Measurements from ENCODE around the gene IL34. TPM values are rescaled to one million over a fixed set of nuclear protein-coding genes. Genes with fewer than 3 reads are reported as not detected.
A peak's percentile ranks its signal among the peaks of the same experiment; 100 is the strongest.

The IL34 gene
- total and polyA plus RNA-seq, 5 donors from 2014 or later, result not detected

- no peak overlapping the region for H3K4me3 ChIP-seq (ENCODE audit: low read depth, low read length)
- Mint-ChIP-seq H3K27ac (peak overlapping the region in 1 of 3 donors; percentile 85), H3K4me1 (peaks cover 0 to 32% (median 2%) of the 10 kb centered on the region in 4 donors), H3K36me3 (peaks cover 11% of the 10 kb centered on the region), H3K27me3 (no peaks in the 10 kb centered on the region), H3K4me3 (no peak overlapping the region), H3K9me3 (no peaks in the 10 kb centered on the region)
- H3K36me3 ChIP-seq (ENCODE audit: control insufficient read depth, insufficient read depth, low read length), result peaks cover 8% of the 10 kb centered on the region
- no peaks in the 10 kb centered on the region for H3K4me1 ChIP-seq (ENCODE audit: control insufficient read depth, insufficient read depth, low read length, poor library complexity, severe bottlenecking)
- H3K9me3 ChIP-seq (ENCODE audit: control insufficient read depth in 2 of 2, low read length in 2 of 2), result no peaks in the 10 kb centered on the region
- H3K27me3 ChIP-seq (ENCODE audit: control insufficient read depth, insufficient read depth, low read length), result no peaks in the 10 kb centered on the region
- no peak overlapping the region for H3K27ac ChIP-seq (ENCODE audit: insufficient read depth, low read length, poor library complexity, severe bottlenecking)
- ATAC-seq (ENCODE audit: low read depth in 2 of 2) (no peak), DNase-seq (no peak)
These were observed 53.3 kb downstream of the IL34 start for GRCh38 chr16:70699696-70700095.

- Mint-ChIP-seq H3K4me1 (peaks cover 0 to 31% (median 2%) of the 10 kb centered on the region in 4 donors), H3K36me3 (peaks cover 11% of the 10 kb centered on the region), H3K4me3 (no peak overlapping the region), H3K9me3 (no peaks in the 10 kb centered on the region), H3K27me3 (no peaks in the 10 kb centered on the region), H3K27ac (no peak overlapping the region)
- Histone ChIP-seq H3K4me1 (ENCODE audit: control insufficient read depth, insufficient read depth, low read length, poor library complexity, severe bottlenecking) (no peaks in the 10 kb centered on the region), H3K9me3 (ENCODE audit: control insufficient read depth in 2 of 2, low read length in 2 of 2) (no peaks in the 10 kb centered on the region), H3K36me3 (ENCODE audit: control insufficient read depth, insufficient read depth, low read length) (peaks cover 8% of the 10 kb centered on the region), H3K27ac (ENCODE audit: insufficient read depth, low read length, poor library complexity, severe bottlenecking) (no peak overlapping the region), H3K27me3 (ENCODE audit: control insufficient read depth, insufficient read depth, low read length) (no peaks in the 10 kb centered on the region), H3K4me3 (ENCODE audit: low read depth, low read length) (no peak overlapping the region)
- ATAC-seq (ENCODE audit: low read depth in 2 of 2) (no peak), DNase-seq (no peak)
These were observed 54.0 kb downstream of the IL34 start for GRCh38 chr16:70700101-70701020.

GRCh38 chr16:70701036-70701435, 54.7 kb downstream of the IL34 start:
- Histone ChIP-seq H3K27me3 (ENCODE audit: control insufficient read depth, insufficient read depth, low read length) (no peaks in the 10 kb centered on the region), H3K27ac (ENCODE audit: insufficient read depth, low read length, poor library complexity, severe bottlenecking) (no peak overlapping the region), H3K4me3 (ENCODE audit: low read depth, low read length) (no peak overlapping the region), H3K36me3 (ENCODE audit: control insufficient read depth, insufficient read depth, low read length) (peaks cover 8% of the 10 kb centered on the region), H3K9me3 (ENCODE audit: control insufficient read depth in 2 of 2, low read length in 2 of 2) (no peaks in the 10 kb centered on the region), H3K4me1 (ENCODE audit: control insufficient read depth, insufficient read depth, low read length, poor library complexity, severe bottlenecking) (no peaks in the 10 kb centered on the region)
- H3K9me3 Mint-ChIP-seq, result no peaks in the 10 kb centered on the region
- H3K4me1 Mint-ChIP-seq, result peaks cover 0 to 24% (median 0%) of the 10 kb centered on the region in 4 donors
- H3K36me3 Mint-ChIP-seq, result peaks cover 11% of the 10 kb centered on the region
- H3K27ac Mint-ChIP-seq, result peak overlapping the region in 2 of 3 donors; percentile 32 to 67
- ATAC-seq (ENCODE audit: low read depth in 2 of 2) (no peak), DNase-seq (no peak)
- no peaks in the 10 kb centered on the region for H3K27me3 Mint-ChIP-seq
- no peak overlapping the region for H3K4me3 Mint-ChIP-seq

- ATAC-seq (ENCODE audit: low read depth in 2 of 2), result no peak
- Mint-ChIP-seq H3K27me3 (no peaks in the 10 kb centered on the region), H3K4me3 (no peak overlapping the region), H3K4me1 (peaks cover 0 to 18% (median 0%) of the 10 kb centered on the region in 4 donors), H3K9me3 (no peaks in the 10 kb centered on the region), H3K27ac (peak overlapping the region in 2 of 3 donors; percentile 32 to 67), H3K36me3 (peaks cover 11% of the 10 kb centered on the region)
- H3K9me3 ChIP-seq (ENCODE audit: control insufficient read depth in 2 of 2, low read length in 2 of 2), result no peaks in the 10 kb centered on the region
- no peak for DNase-seq
- no peaks in the 10 kb centered on the region for H3K27me3 ChIP-seq (ENCODE audit: control insufficient read depth, insufficient read depth, low read length)
- H3K4me3 ChIP-seq (ENCODE audit: low read depth, low read length), result no peak overlapping the region
- H3K27ac ChIP-seq (ENCODE audit: insufficient read depth, low read length, poor library complexity, severe bottlenecking), result no peak overlapping the region
- no peaks in the 10 kb centered on the region for H3K4me1 ChIP-seq (ENCODE audit: control insufficient read depth, insufficient read depth, low read length, poor library complexity, severe bottlenecking)
- peaks cover 8% of the 10 kb centered on the region for H3K36me3 ChIP-seq (ENCODE audit: control insufficient read depth, insufficient read depth, low read length)
These were observed 55.2 kb downstream of the IL34 start for GRCh38 chr16:70701596-70701995.

- Histone ChIP-seq H3K27ac (ENCODE audit: insufficient read depth, low read length, poor library complexity, severe bottlenecking) (no peak overlapping the region), H3K4me1 (ENCODE audit: control insufficient read depth, insufficient read depth, low read length, poor library complexity, severe bottlenecking) (no peaks in the 10 kb centered on the region), H3K36me3 (ENCODE audit: control insufficient read depth, insufficient read depth, low read length) (peaks cover 8% of the 10 kb centered on the region), H3K4me3 (ENCODE audit: low read depth, low read length) (no peak overlapping the region), H3K9me3 (ENCODE audit: control insufficient read depth in 2 of 2, low read length in 2 of 2) (no peaks in the 10 kb centered on the region), H3K27me3 (ENCODE audit: control insufficient read depth, insufficient read depth, low read length) (no peaks in the 10 kb centered on the region)
- Mint-ChIP-seq H3K27ac (peak overlapping the region in 1 of 3 donors; percentile 32), H3K4me3 (no peak overlapping the region), H3K4me1 (peaks cover 0 to 14% (median 0%) of the 10 kb centered on the region in 4 donors), H3K27me3 (no peaks in the 10 kb centered on the region), H3K36me3 (peaks cover 11% of the 10 kb centered on the region), H3K9me3 (no peaks in the 10 kb centered on the region)
- DNase-seq, result no peak
- no peak for ATAC-seq (ENCODE audit: low read depth in 2 of 2)
These were observed 55.6 kb downstream of the IL34 start for GRCh38 chr16:70701998-70702397.

GRCh38 chr16:70702624-70703023, 56.3 kb downstream of the IL34 start:
- peaks cover 0 to 13% (median 0%) of the 10 kb centered on the region in 4 donors for H3K4me1 Mint-ChIP-seq
- H3K36me3 Mint-ChIP-seq, result peaks cover 11% of the 10 kb centered on the region
- H3K4me3 Mint-ChIP-seq, result no peak overlapping the region
- H3K4me3 ChIP-seq (ENCODE audit: low read depth, low read length), result no peak overlapping the region
- DNase-seq (no peak), ATAC-seq (ENCODE audit: low read depth in 2 of 2) (no peak)
- H3K4me1 ChIP-seq (ENCODE audit: control insufficient read depth, insufficient read depth, low read length, poor library complexity, severe bottlenecking), result no peaks in the 10 kb centered on the region
- H3K9me3 ChIP-seq (ENCODE audit: control insufficient read depth in 2 of 2, low read length in 2 of 2), result no peaks in the 10 kb centered on the region
- no peak overlapping the region for H3K27ac Mint-ChIP-seq
- no peaks in the 10 kb centered on the region for H3K9me3 Mint-ChIP-seq
- no peaks in the 10 kb centered on the region for H3K27me3 ChIP-seq (ENCODE audit: control insufficient read depth, insufficient read depth, low read length)
- H3K27ac ChIP-seq (ENCODE audit: insufficient read depth, low read length, poor library complexity, severe bottlenecking), result no peak overlapping the region
- peaks cover 8% of the 10 kb centered on the region for H3K36me3 ChIP-seq (ENCODE audit: control insufficient read depth, insufficient read depth, low read length)
- H3K27me3 Mint-ChIP-seq, result no peaks in the 10 kb centered on the region

- H3K27ac ChIP-seq (ENCODE audit: insufficient read depth, low read length, poor library complexity, severe bottlenecking), result no peak overlapping the region
- H3K4me3 Mint-ChIP-seq, result no peak overlapping the region
- no peak for DNase-seq
- no peaks in the 10 kb centered on the region for H3K9me3 Mint-ChIP-seq
- H3K27ac Mint-ChIP-seq, result no peak overlapping the region
- H3K27me3 ChIP-seq (ENCODE audit: control insufficient read depth, insufficient read depth, low read length), result no peaks in the 10 kb centered on the region
- H3K27me3 Mint-ChIP-seq, result no peaks in the 10 kb centered on the region
- no peak overlapping the region for H3K4me3 ChIP-seq (ENCODE audit: low read depth, low read length)
- no peaks in the 10 kb centered on the region for H3K9me3 ChIP-seq (ENCODE audit: control insufficient read depth in 2 of 2, low read length in 2 of 2)
- H3K4me1 Mint-ChIP-seq, result peaks cover 0 to 10% (median 0%) of the 10 kb centered on the region in 4 donors
- H3K36me3 ChIP-seq (ENCODE audit: control insufficient read depth, insufficient read depth, low read length), result peaks cover 8% of the 10 kb centered on the region
- no peaks in the 10 kb centered on the region for H3K4me1 ChIP-seq (ENCODE audit: control insufficient read depth, insufficient read depth, low read length, poor library complexity, severe bottlenecking)
- no peak for ATAC-seq (ENCODE audit: low read depth in 2 of 2)
- peaks cover 11% of the 10 kb centered on the region for H3K36me3 Mint-ChIP-seq
These were observed 56.9 kb downstream of the IL34 start for GRCh38 chr16:70703041-70703834.
